DMS 273 (cell line): ENCODE measurements around the gene PLD2.

Experiments
- DNase-seq: peaks from one replicate; lab custom pipeline; 2025; ENCODE audit not compliant: unreplicated experiment; lab: John Stamatoyannopoulos, UW

Gene PLD2, protein sequence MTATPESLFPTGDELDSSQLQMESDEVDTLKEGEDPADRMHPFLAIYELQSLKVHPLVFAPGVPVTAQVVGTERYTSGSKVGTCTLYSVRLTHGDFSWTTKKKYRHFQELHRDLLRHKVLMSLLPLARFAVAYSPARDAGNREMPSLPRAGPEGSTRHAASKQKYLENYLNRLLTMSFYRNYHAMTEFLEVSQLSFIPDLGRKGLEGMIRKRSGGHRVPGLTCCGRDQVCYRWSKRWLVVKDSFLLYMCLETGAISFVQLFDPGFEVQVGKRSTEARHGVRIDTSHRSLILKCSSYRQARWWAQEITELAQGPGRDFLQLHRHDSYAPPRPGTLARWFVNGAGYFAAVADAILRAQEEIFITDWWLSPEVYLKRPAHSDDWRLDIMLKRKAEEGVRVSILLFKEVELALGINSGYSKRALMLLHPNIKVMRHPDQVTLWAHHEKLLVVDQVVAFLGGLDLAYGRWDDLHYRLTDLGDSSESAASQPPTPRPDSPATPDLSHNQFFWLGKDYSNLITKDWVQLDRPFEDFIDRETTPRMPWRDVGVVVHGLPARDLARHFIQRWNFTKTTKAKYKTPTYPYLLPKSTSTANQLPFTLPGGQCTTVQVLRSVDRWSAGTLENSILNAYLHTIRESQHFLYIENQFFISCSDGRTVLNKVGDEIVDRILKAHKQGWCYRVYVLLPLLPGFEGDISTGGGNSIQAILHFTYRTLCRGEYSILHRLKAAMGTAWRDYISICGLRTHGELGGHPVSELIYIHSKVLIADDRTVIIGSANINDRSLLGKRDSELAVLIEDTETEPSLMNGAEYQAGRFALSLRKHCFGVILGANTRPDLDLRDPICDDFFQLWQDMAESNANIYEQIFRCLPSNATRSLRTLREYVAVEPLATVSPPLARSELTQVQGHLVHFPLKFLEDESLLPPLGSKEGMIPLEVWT

DNA sequence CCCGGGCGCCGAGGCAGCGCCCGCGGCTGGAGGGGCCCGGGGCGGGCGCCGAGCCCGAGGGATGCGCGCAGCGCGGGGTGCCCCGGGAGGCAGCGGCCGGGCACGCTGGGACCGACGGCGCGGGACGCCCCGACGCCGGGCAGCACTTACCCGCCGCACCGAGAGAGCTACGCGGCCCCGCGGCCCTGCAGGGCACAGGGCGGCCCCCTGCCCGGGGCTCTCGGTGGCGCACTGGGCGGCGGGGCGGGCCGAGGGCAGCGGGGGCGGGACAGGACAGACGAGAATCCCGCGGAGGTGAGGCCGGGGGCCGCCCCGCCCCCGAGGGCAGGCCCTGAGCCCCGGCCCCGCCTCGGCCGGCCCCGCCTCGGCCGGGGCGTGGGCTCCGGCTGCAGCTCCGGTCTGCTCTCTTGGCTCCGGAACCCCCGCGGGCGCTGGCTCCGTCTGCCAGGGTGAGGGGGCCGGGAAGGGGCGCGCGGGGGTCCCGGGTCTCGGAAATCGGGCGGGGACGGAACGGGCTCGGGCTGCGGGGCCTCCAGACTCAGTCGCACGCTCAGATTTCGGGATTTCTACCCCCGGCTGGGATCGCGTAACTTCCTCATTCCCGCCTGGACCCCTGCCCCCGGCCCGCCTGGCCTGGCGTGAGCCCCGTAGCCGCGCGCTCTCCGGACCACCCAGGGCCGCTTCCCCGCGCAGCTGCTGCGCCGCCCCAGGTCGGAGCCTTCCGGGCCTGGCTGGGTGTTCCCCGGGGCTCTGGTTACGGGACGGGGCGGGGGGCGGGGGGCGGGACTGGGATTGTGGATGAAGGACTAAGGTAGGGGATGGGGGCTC lies at the start of gene PLD2:
TSS of gene PLD2 (plus strand) at position 376 of the 828 bp plus-strand sequence. CDS start 621 bp downstream, outside the sequence.
- peak; percentile 92 for DNase-seq

DNA sequence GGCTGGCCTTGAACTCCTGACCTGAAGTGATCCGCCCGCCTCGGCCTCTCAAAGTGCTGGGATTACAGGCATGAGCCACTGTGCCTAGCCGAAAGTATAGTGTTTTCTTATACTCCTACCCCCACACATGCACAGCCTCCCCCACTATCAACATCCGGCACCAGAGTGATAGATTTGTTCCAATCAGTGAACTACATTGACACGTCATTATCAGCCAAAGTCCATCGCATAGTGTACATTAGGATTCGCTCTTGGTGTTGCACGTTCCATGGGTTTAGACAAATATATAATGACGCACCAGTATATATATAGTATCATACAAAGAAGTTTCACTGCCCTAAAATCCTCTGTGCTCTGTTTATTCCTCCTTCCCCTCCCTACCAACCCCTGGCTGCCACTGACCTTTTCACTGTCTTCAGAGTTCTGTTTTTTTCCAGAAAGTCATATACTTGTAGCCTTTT lies 47.1 kb upstream of the PLD2 start:
- DNase-seq: no peak

DNA sequence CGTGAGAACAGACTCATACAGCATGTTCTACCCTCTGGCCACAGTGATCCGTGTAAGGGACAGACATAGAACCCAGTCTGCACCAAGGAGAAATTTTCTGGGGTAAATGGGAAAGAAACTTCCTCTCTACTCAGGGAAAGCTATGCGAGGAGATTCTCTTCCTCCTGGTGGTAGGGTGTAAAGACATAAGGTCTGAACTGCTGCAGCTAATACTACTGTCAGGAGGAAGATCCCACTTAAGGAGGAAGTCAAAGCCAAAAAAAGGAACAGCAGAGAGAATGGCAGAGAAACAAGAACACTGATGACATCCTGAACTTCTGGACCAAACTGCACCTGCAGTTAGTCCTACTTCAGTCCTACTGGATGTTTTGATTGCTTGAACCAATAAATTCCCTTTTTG lies 42.4 kb upstream of the PLD2 start:
- DNase-seq: no peak

DNA sequence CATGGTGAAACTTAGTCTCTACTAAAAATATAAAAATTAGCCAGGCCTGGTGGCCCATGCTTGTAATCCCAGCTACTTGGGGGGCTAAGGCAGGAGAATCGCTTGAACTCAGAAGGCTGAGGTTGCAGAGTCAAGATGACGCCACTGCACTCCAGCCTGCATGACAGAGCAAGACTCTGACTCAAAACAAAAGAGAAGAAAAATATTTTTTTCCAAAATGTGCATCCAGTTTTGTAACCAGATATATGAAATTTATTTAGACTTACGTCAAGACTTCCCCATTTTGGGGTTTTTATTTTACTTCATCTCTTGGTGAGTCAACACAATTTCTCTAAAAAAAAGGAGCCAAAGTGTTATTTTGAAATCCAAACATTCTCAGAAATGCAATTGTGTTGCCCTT lies 40.8 kb upstream of the PLD2 start:
- DNase-seq: no peak

DNA sequence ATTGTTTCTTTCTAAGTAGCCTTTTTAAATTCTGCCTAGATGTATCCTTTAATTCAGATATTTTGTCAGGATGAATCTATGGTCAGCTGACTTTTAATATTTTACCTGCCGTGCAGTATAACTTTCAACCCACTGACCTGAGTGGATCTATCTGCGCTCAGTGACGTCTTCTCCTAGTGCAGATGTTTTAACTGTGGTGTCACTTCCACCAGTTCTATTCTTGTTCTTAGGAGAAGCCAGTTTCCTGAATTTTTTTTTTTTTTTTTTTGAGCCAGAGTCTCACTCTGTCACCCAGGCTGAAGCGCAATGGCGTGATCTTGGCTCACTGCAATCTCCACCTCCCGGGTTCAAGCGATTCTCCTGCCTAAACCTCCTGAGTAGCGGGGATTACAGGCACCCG lies 40.2 kb upstream of the PLD2 start:
- DNase-seq: no peak

DNA sequence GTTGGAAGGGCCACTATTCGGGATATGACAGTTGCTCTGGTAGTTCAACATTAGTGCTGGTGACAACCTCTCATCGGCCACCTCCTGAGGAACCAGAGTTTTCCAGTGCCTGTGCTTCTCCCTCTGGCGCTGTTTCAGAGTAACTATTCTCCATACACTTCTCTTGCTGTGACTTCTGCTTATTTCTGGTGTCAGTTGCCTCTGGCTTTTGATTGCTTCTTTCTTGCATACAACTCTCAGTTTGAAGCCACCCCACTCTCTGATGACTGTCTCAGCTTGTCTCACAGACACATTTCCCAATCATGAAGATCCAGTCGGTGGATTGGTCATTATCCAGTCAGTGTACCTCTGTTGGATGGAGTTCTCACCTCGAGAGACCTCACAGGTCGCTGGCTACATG lies 38.7 kb upstream of the PLD2 start:
- no peak for DNase-seq

DNA sequence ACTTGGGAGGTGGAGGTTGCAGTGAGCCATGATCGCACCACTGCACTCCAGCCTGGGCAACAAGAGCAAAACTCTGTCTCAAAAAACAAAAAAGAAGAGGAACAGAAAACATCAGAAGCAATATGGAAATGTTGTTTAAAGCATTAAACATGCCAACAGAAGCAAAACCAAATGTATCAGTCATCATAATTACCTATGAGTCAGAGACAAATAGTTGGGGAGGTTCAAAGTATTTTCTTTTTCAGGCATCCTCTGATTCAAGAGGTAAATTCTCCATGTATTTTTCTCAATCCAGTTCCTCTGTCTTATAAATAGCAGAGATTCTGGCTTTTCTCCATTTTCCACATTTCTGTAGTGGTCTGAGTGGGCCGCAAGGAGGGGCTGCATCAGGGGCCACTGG lies 37.3 kb upstream of the PLD2 start:
- DNase-seq: no peak

DNA sequence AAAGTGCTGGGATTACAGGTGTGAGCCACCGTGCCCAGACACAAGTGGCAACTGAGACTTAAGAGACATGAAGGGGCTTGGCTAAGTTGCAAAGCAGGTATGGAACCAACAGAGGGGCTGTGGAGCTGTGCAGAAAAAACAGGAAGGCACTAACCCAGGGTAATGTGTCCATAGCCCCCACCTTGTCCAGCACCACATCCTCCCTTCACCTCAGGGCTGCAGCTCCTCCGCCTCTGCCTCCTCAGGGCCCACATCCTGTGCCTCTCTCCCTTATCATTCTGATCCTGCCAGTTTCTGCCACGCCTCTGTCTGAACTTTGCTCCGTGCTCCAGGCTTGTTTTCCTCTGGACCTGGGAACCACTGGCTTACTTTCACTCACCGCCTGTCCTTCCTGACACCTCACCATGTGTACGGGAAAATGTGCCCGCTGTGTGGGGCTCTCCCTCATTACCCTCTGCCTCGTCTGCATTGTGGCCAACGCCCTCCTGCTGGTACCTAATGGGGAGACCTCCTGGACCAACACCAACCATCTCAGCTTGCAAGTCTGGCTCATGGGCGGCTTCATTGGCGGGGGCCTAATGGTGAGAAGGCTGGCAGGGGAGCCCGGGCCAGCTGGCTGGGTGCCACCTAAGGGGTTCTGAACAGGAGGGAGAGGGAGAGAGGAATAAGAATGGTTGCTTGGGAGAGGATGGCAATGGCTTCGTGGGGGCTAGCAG lies 35.3 kb upstream of the PLD2 start, which contains the start of gene TM4SF5:
TSS of gene TM4SF5 (plus strand) at position 368 of the 716 bp plus-strand sequence. CDS start at position 405, 37 bp downstream.
- peak; percentile 86 for DNase-seq

DNA sequence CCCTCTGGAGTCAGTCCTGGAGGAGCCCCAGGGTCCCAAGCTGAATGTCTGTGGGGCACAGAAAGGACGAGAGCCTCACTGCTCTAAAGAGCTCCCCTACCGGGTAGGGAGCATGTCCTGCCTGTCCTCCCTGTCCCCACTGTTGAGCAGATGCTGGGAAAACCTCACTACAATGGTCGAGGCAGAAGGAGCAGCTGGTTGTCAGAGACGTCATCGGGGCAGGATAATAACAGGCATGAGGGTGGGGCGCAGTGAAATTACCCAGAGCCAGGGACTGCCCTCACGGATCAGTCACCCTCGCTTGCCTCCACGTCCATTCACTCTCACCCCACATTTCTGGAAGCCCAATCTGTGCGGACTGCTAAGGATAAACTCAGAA lies 34.7 kb upstream of the PLD2 start:
- peak; percentile 80 for DNase-seq

DNA sequence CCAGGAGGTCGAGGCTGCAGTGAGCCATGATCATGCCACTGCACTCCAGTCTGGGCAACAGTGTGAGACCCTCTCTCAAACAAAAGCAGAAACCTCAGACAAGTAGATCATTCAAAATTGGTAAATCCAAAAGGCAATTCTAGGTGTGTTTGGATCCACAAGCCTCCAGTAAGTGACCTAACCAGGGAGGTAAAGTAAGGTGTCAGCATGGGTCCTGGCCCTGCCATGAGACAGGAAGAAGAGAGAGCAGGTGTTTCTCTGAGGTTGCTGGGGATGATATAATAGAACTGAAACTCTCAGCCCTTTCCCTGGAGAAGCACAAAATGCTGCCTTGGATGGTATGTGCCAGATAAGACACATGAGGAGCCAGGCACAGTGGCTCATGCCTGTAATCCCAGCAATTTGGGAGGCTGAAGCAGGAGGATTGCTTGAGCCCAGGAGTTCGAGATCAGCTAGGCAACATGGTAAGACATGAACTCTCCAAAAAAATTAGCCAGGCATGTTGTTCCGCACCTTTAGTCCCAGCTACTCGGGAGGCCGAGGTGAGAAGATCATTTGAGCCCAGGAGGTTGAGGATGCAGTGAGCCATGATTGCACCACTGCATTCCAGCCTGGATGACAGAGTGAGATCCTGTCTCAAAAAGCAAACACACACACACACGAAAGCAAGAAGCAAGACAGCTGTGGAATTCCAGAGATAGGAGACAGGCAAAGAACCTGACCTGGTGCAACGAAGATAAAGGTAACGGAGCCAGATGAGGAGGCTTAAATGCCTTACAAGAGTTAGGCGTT lies 28.8 kb upstream of the PLD2 start:
- no peak for DNase-seq

DNA sequence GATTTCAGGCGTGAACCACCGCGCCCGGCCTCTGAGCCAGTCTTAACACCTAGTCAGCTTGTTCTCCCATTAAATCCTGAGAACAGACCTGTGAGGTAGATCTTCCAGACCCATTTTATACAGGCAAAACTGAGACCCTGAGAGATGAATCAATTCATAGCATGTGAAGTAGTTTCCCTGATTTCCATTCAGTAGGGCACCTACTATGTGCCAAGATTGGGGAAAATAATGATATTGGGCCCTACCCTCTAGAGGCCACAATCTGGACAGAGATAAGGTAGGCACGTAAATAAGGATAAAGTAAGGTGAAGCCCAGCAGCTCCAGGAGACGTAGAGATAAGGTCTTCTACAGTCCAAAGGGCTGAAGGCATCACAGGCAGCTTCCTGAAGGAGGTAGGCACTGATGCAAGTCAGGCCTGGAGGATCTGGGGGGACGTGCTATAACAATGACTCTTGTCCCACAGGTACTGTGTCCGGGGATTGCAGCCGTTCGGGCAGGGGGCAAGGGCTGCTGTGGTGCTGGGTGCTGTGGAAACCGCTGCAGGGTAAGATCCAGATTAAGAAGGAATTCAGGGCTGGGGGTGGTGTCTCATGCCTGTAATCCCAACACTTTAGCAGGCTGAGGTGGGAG lies 26.5 kb upstream of the PLD2 start:
- DNase-seq: no peak

DNA sequence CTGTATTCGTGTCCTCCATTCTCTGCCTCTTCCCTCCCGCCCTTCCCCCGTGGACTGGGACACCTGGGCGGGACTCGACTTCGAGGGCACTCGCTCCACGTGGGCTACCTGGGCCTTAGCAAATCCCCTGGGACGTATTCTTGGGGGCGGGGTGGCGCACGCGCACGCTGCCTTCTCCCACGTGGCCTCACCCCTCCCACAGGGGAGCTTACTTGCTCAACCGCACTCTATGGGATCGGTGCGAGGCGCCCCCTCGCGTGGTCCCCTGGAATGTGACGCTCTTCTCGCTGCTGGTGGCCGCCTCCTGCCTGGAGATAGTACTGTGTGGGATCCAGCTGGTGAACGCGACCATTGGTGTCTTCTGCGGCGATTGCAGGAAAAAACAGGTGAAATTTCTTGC lies 24.3 kb upstream of the PLD2 start:
- no peak for DNase-seq

DNA sequence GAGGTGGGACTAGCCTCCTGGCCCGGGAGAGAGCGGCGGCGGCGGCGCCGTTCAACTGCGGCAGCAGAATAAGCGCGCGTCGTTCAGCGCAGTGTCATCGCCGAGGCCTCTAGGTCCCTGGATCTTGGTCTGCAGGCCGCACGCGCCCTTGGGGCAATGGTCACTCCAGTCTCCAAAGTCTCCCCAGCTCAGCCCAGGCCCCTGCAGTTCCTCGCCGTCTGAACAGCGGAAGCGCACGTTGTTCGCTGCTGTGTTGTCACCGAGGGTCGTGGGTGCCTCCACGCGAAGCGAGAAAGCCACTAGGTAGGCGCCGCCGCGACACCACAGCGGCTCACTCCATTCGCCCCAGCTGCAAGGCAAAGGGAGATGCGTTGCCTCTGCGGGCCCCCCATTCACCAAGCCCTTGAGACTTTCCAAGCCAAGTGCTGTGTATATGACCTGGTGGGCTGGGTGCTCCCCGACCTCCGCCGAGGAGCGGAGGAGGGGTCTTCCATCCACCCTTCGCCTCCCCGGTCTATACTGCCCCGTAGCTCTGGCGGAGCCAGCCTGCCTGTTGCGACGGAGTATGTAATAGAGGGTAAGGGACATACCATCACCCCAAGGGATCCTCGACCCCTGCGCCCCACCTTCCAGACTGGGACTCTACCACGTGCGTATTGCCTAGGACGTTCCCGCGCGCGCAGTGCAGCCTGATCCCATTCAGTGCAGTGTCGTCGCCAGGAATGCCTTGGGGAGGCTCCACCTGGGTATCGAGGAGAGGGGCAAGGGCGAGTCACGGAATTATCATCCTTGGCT lies 21.4 kb upstream of the PLD2 start:
- no peak for DNase-seq

DNA sequence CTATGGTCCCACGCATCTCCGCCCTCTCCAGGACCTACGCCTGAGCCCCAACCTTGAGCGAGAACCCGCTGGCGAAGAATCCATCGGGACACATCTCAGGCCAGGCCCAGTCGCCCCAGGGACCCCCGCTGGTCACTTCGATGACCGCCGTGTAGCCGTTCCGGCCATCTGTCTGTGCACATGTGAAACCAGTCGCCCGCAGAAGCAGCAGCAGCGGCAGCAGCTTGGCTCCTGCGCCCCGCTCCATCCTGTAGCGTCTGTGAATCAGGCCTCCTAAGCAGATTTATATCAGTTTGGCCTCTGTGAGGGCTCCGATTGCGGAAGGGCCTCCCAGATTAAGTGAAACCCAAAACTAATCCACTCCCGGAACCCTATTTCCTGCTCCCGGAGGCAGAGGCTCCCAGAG lies 20.8 kb upstream of the PLD2 start, which contains the start of gene VMO1:
TSS of gene VMO1 (minus strand) at position 259 of the 406 bp plus-strand sequence. CDS start at position 247, 12 bp downstream.
- DNase-seq: peak; percentile 16

DNA sequence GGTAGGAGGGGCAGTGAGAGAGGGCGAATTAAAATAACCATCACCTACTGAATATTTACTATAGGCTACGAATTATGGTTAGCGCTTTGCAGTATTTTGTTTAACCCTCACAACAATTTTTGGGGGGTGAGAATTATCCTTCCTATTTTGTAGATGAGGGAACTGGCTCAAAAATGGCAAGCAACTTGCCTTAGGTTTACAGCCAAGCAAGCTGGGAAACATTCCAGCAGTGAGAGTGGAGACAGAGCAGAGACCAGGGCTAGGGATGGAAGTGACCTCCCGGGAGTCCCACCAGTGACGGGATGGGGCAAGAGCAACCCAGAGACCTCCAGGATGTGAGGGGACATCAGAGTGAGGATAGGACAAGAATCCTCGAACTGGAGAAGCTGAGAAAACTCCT lies 20.4 kb upstream of the PLD2 start:
- no peak for DNase-seq

DNA sequence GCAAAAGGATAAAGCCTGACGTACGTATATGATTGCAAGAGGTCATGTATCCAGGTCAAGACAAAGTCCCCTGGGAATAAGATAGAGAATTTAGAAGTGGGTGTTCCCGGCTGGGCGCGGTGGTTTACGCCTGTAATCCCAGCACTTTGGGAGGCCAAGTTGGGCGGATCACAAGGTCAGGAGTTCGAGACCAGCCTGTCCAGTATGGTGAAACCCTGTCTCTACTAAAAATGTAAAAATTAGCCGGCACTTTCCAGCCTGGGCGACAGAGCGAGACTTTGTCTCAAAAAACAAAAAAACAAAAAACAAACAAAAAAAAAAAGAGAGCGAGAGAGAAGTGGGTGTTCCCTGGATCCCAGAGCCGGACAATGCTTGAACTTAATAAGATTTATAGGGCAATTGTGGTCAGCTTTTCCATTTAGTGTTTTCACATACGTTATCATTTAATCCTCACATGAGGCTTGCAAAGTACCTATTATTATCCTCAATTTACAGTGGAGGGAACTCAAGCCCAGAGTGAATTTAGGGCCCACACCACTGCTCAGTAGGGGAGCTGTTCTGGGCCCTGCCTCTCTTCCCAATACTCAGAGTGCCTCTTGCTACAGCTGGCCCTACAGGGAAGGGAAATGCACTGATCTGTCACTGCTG lies 18.7 kb upstream of the PLD2 start:
- DNase-seq: no peak

DNA sequence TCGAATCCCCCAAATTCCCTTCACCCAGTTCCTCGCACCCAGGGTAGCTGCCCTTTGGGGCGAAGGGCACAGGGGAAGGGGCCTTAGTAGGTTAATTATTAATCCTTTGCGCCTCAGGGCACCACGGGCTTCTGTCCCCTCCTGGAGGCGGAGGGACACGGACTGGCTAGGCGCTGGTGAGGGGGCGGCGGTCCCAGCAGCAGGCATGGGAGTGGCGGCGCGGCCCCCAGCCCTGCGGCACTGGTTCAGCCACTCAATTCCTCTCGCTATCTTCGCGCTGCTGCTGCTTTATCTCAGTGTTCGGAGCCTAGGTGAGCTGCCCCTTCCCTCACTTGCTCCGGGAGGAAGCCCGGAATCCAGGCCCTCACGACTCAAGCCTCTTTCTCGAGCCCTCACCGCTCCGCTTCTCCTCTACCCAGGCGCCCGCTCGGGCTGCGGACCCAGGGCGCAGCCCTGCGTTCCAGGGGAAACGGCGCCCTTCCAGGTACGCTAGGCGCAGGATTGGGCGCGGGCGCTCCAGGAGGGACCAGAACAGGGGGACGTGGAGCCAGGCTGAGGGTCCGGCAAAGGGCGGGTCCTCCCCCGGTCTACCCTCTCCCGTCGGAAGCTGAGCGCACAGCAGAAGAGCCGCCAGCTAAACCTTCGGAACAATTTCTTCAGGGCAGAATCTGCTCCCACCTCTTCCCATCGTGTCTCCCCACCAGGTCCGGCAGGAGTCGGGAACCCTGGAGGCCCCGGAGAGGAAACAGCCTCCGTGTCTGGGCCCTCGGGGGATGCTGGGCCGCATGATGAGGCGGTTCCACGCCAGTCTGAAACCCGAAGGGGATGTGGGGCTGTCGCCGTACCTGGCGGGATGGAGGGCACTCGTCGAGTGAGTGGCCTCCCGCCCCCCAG lies 17.9 kb upstream of the PLD2 start, which contains the start of gene GLTPD2:
TSS of gene GLTPD2 (plus strand) at position 158 of the 894 bp plus-strand sequence. CDS start at position 206, 48 bp downstream.
- no peak for DNase-seq
